ENCODE results near the gene PODXL2. TPM values are rescaled to one million over a fixed set of nuclear protein-coding genes. Genes with fewer than 3 reads are reported as not detected.
A peak's percentile ranks its signal among the peaks of the same experiment; 100 is the strongest.

The PODXL2 gene
- total RNA-seq, 4 donors from 2014 or later: 1.5 to 3.2 (median 2.0) TPM

- DNase-seq: no peak
- no peak for TF ChIP-seq CTCF (IDR thresholded peaks at IDR 0.05 in 4 of 5, conservative IDR thresholded peaks at IDR 0.05 in 1 of 5)
- no peak for TF ChIP-seq POLR2A (IDR thresholded peaks at IDR 0.05)
- in situ Hi-C loops (cut with MboI; ENCODE audit: low sequenced_read_pairs in 4 of 4): no loop called here
Observed at GRCh38 chr3:127718245-127718915, 89.4 kb downstream of the PODXL2 start.

GRCh38 chr3:127718916-127719290 lies 89.9 kb downstream of the PODXL2 start:
- in situ Hi-C loops (cut with MboI; ENCODE audit: low sequenced_read_pairs in 4 of 4): no loop called here
- TF ChIP-seq POLR2A (IDR thresholded peaks at IDR 0.05): no peak
- TF ChIP-seq CTCF (IDR thresholded peaks at IDR 0.05 in 4 of 5, conservative IDR thresholded peaks at IDR 0.05 in 1 of 5): no peak
- peak overlapping the region in 3 of 4 donors; percentile 18 to 71 (median 54) for H3K27ac ChIP-seq
- H3K4me1 ChIP-seq: peaks cover 12 to 56% of the 10 kb centered on the region in 2 donors
- DNase-seq (no peak), ATAC-seq (no peak)
- H3K9me3 ChIP-seq: no peaks in the 10 kb centered on the region
- intact Hi-C loops (cut with DNase I; ENCODE audit: low total_unique reads): no loop called here
- no peak overlapping the region for H3K4me3 ChIP-seq
- H3K36me3 ChIP-seq: peaks cover 0 to 23% of the 10 kb centered on the region in 2 donors
- H3K27me3 ChIP-seq: no peaks in the 10 kb centered on the region

More at GRCh38 chr3:127718245-127718915, 89.4 kb downstream of the PODXL2 start:
- Histone ChIP-seq H3K4me3 (no peak overlapping the region), H3K36me3 (peaks cover 0 to 23% of the 10 kb centered on the region in 2 donors), H3K4me1 (peaks cover 15 to 57% of the 10 kb centered on the region in 2 donors), H3K27me3 (no peaks in the 10 kb centered on the region), H3K27ac (peak overlapping the region in 3 of 4 donors; percentile 29 to 71 (median 54)), H3K9me3 (no peaks in the 10 kb centered on the region)
- ATAC-seq: no peak
- intact Hi-C loops (cut with DNase I; ENCODE audit: low total_unique reads): no loop called here

- intact Hi-C loops (cut with DNase I; ENCODE audit: low total_unique reads): no loop called here
- H3K4me3 ChIP-seq: no peak overlapping the region
- ATAC-seq (no peak), DNase-seq (no peak)
- peak overlapping the region in 3 of 4 donors; percentile 18 to 71 (median 54) for H3K27ac ChIP-seq
- no peaks in the 10 kb centered on the region for H3K9me3 ChIP-seq
- H3K36me3 ChIP-seq: peaks cover 0 to 23% of the 10 kb centered on the region in 2 donors
- peaks cover 12 to 52% of the 10 kb centered on the region in 2 donors for H3K4me1 ChIP-seq
- H3K27me3 ChIP-seq: no peaks in the 10 kb centered on the region
- TF ChIP-seq POLR2A (IDR thresholded peaks at IDR 0.05) (no peak), CTCF (IDR thresholded peaks at IDR 0.05 in 4 of 5, conservative IDR thresholded peaks at IDR 0.05 in 1 of 5) (no peak)
- in situ Hi-C loops (cut with MboI; ENCODE audit: low sequenced_read_pairs in 4 of 4): no loop called here
Observed at GRCh38 chr3:127719369-127719768, 90.4 kb downstream of the PODXL2 start.

GRCh38 chr3:127720161-127720823 lies 91.3 kb downstream of the PODXL2 start:
- peak overlapping the region in 2 of 4 donors; percentile 1 to 49 for H3K27ac ChIP-seq
- in situ Hi-C loops (cut with MboI; ENCODE audit: low sequenced_read_pairs in 4 of 4) (no loop called here), intact Hi-C loops (cut with DNase I; ENCODE audit: low total_unique reads) (no loop called here)
- no peaks in the 10 kb centered on the region for H3K27me3 ChIP-seq
- peaks cover 0 to 23% of the 10 kb centered on the region in 2 donors for H3K36me3 ChIP-seq
- no peak for TF ChIP-seq CTCF (IDR thresholded peaks at IDR 0.05 in 4 of 5, conservative IDR thresholded peaks at IDR 0.05 in 1 of 5)
- no peak for TF ChIP-seq POLR2A (IDR thresholded peaks at IDR 0.05)
- DNase-seq (no peak), ATAC-seq (no peak)
- no peaks in the 10 kb centered on the region for H3K9me3 ChIP-seq
- H3K4me3 ChIP-seq: no peak overlapping the region
- peaks cover 12 to 42% of the 10 kb centered on the region in 2 donors for H3K4me1 ChIP-seq

All from gastrocnemius medialis (tissue), 4 donors.